H9 (cell line): Measurements from ENCODE around the gene RGS3. TPM values are rescaled to one million over a fixed set of nuclear protein-coding genes. Genes with fewer than 3 reads are reported as not detected.

Source experiments
- DNase-seq: peaks from one replicate; pipeline ENCODE4 v3.0.0-alpha.2; 2017
- H2AFZ ChIP-seq: one replicate; pipeline ENCODE4 v1.6.1; 2013; ENCODE audit warnings: mild to moderate bottlenecking, low read length, control low read depth, moderate library complexity
- H2AK5ac ChIP-seq: 2 replicates; pipeline ENCODE4 v1.6.1; 2013; ENCODE audit warnings: low read length, control low read depth, mixed read lengths; ENCODE audit not compliant: insufficient read length
- H2BK120ac ChIP-seq: one replicate; pipeline ENCODE4 v1.6.1; 2013; ENCODE audit warnings: low read depth, mild to moderate bottlenecking, low read length, control low read depth, inconsistent platforms; ENCODE audit not compliant: poor library complexity, severe bottlenecking
- H2BK12ac ChIP-seq: 2 replicates; pipeline ENCODE4 v1.6.1; 2013; ENCODE audit warnings: low read length, control low read depth, mixed read lengths, low read depth; ENCODE audit not compliant: insufficient read length
- H2BK15ac ChIP-seq: 2 replicates; pipeline ENCODE4 v1.6.1; 2013; ENCODE audit warnings: low read depth, low read length, control low read depth
- H2BK20ac ChIP-seq: one replicate; pipeline ENCODE4 v1.6.1; 2013; ENCODE audit warnings: low read depth, mild to moderate bottlenecking, low read length, control low read depth, inconsistent platforms; ENCODE audit not compliant: poor library complexity, severe bottlenecking
- H2BK5ac ChIP-seq: 2 replicates; pipeline ENCODE4 v1.6.1; 2013; ENCODE audit warnings: low read length, control low read depth, mixed read lengths; ENCODE audit not compliant: insufficient read length
- H3K14ac ChIP-seq: 2 replicates; pipeline ENCODE4 v1.6.1; 2013; ENCODE audit warnings: low read length, control low read depth; ENCODE audit not compliant: insufficient read depth
- H3K18ac ChIP-seq: 2 replicates; pipeline ENCODE4 v1.6.1; 2013; ENCODE audit warnings: low read depth, mild to moderate bottlenecking, mixed read lengths, low read length, control low read depth; ENCODE audit not compliant: insufficient read length
- H3K23ac ChIP-seq: 2 replicates; pipeline ENCODE4 v1.6.1; 2013; ENCODE audit warnings: low read length, control low read depth, mixed read lengths, low read depth; ENCODE audit not compliant: insufficient read length
- H3K23me2 ChIP-seq: 2 replicates; pipeline ENCODE4 v1.6.1; 2013; ENCODE audit warnings: low read depth, mild to moderate bottlenecking, mixed read lengths, low read length, control low read depth; ENCODE audit not compliant: insufficient read length, poor library complexity, severe bottlenecking
- H3K27ac ChIP-seq: 2 replicates; pipeline ENCODE4 v1.5.1; 2013; ENCODE audit warnings: low read length, control low read depth, mixed read lengths, low read depth; ENCODE audit not compliant: insufficient read length
- H3K27me3 ChIP-seq: 2 replicates; pipeline ENCODE4 v1.6.1; 2013; ENCODE audit warnings: low read length, control low read depth, inconsistent platforms; ENCODE audit not compliant: insufficient read depth
- H3K4ac ChIP-seq: 2 replicates; pipeline ENCODE4 v1.6.1; 2013; ENCODE audit warnings: low read depth, mild to moderate bottlenecking, control low read depth, inconsistent platforms, low read length, moderate library complexity
- H3K4me1 ChIP-seq: 2 replicates; pipeline ENCODE4 v1.6.1; 2013; ENCODE audit warnings: low read length, control low read depth, inconsistent platforms; ENCODE audit not compliant: insufficient read depth
- H3K4me2 ChIP-seq: 2 replicates; pipeline ENCODE4 v1.6.1; 2013; ENCODE audit warnings: low read length, control low read depth, mixed read lengths; ENCODE audit not compliant: insufficient read length, insufficient read depth
- H3K56ac ChIP-seq: 2 replicates; pipeline ENCODE4 v1.6.1; 2013; ENCODE audit warnings: low read depth, mild to moderate bottlenecking, mixed read lengths, low read length, control low read depth; ENCODE audit not compliant: insufficient read length
- H3K79me1 ChIP-seq: 2 replicates; pipeline ENCODE4 v1.6.1; 2013; ENCODE audit warnings: low read depth, mild to moderate bottlenecking, moderate library complexity, low read length, control low read depth, inconsistent platforms; ENCODE audit not compliant: insufficient read depth, poor library complexity, severe bottlenecking
- H3K79me2 ChIP-seq: 2 replicates; pipeline ENCODE4 v1.6.1; 2013; ENCODE audit warnings: low read length, control low read depth, inconsistent platforms; ENCODE audit not compliant: insufficient read depth
- H3K9ac ChIP-seq: 2 replicates; pipeline ENCODE4 v1.6.1; 2013; ENCODE audit warnings: low read length, control low read depth, mixed read lengths; ENCODE audit not compliant: insufficient read length; ENCODE audit errors: extremely low read depth
- H3K9me3 ChIP-seq: one replicate; pipeline ENCODE4 v1.6.1; 2013; ENCODE audit warnings: low read depth, low read length, inconsistent platforms; ENCODE audit not compliant: control insufficient read depth
- H3T11ph ChIP-seq: one replicate; pipeline ENCODE4 v1.6.1; 2013; ENCODE audit warnings: mild to moderate bottlenecking, low read length, control low read depth, inconsistent platforms
- H4K20me1 ChIP-seq: one replicate; pipeline ENCODE4 v1.6.1; 2013; ENCODE audit not compliant: control insufficient read depth, insufficient read length, insufficient read depth
- H4K5ac ChIP-seq: 2 replicates; pipeline ENCODE4 v1.6.1; 2013; ENCODE audit warnings: low read depth, mild to moderate bottlenecking, mixed read lengths, low read length, control low read depth; ENCODE audit not compliant: insufficient read length
- H4K8ac ChIP-seq: replicated peaks from 2 replicates; pipeline ENCODE4 v1.6.1; 2013; ENCODE audit warnings: low read length, control low read depth, mixed read lengths, low read depth; ENCODE audit not compliant: insufficient read length
- H4K91ac ChIP-seq: 2 replicates; pipeline ENCODE4 v1.6.1; 2013; ENCODE audit warnings: low read depth, mild to moderate bottlenecking, moderate library complexity, mixed read lengths, low read length, control low read depth; ENCODE audit not compliant: insufficient read length
- H3K27ac Mint-ChIP-seq, 3 experiments: 2 replicates in 2 of 3; 3 replicates in 1 of 3; pipeline ENCODE4 v1.8.0; 2020 to 2021; ENCODE audit warnings: mixed read lengths in 3 of 3, mild to moderate bottlenecking in 1 of 3, moderate library complexity in 1 of 3
- H3K27me3 Mint-ChIP-seq: 2 replicates; pipeline ENCODE4 v1.8.0; 2021; ENCODE audit warnings: low read depth, mild to moderate bottlenecking, moderate library complexity, mixed read lengths
- H3K36me3 Mint-ChIP-seq, 3 experiments: 2 replicates in 2 of 3; 3 replicates in 1 of 3; pipeline ENCODE4 v1.8.0; 2020 to 2021; ENCODE audit warnings: low read depth in 3 of 3, mixed read lengths in 3 of 3; ENCODE audit not compliant: insufficient read depth in 1 of 3
- H3K4me1 Mint-ChIP-seq, 2 experiments: 2 replicates each; pipeline ENCODE4 v1.8.0; 2020; ENCODE audit warnings: mixed read lengths in 2 of 2
- H3K4me3 Mint-ChIP-seq, 2 experiments: 2 replicates in 1 of 2; 3 replicates in 1 of 2; pipeline ENCODE4 v1.8.0; 2020 to 2021; ENCODE audit warnings: mild to moderate bottlenecking in 2 of 2, mixed read lengths in 2 of 2, moderate library complexity in 1 of 2
- H3K9me3 Mint-ChIP-seq, 2 experiments: 2 replicates in 1 of 2; 3 replicates in 1 of 2; pipeline ENCODE4 v1.8.0; 2020; ENCODE audit warnings: mild to moderate bottlenecking in 2 of 2, mixed read lengths in 2 of 2, moderate library complexity in 1 of 2
- CTCF ChIP-seq: fragments of 200-600 bp; sonication (generic); conservative IDR thresholded peaks from 3 replicates; pipeline ENCODE4 v1.8.0; 2021; ENCODE audit warnings: antibody characterized with exemption, mild to moderate bottlenecking
- WGBS: extraction: QIAGEN DNeasy Blood & Tissue Kit; methylation state at CpG from one replicate; pipeline ENCODE4 v1.1.7; 2013; ENCODE audit warnings: missing lambda C conversion rate, low lambda C conversion rate, mixed read lengths; ENCODE audit not compliant: insufficient read length; ENCODE audit errors: extremely low coverage; 5-methylcytosine and 5-hydroxymethylcytosine counted together
- total RNA-seq: library from RNA; stranded (reverse); gene quantifications from 2 replicates; pipeline ENCODE4 v1.2.1, GENCODE V29; 2021

RGS3 gene
- total RNA-seq, 1 experiment from 2014 or later: 13.9 TPM

GRCh38 chr9:113603048-113603375, 139.5 kb downstream of the RGS3 start:
- no peak overlapping the region for H3K27ac Mint-ChIP-seq
- Histone ChIP-seq H3K9ac (no peak overlapping the region), H3K23me2 (no peaks in the 10 kb centered on the region), H2BK15ac (no peak overlapping the region), H4K8ac (no peak overlapping the region), H2AFZ (no peak overlapping the region), H2BK120ac (no peak overlapping the region), H2BK12ac (no peak overlapping the region), H3K23ac (no peak overlapping the region), H3K56ac (no peak overlapping the region), H2BK20ac (no peak overlapping the region), H3K4ac (no peak overlapping the region), H4K5ac (no peak overlapping the region), H2BK5ac (no peak overlapping the region), H3K9me3 (no peaks in the 10 kb centered on the region), H4K91ac (no peak overlapping the region), H3K79me1 (no peaks in the 10 kb centered on the region), H3K79me2 (no peaks in the 10 kb centered on the region), H2AK5ac (no peak overlapping the region), H4K20me1 (no peaks in the 10 kb centered on the region), H3K4me2 (no peak overlapping the region), H3K14ac (no peak overlapping the region), H3K4me1 (peaks cover 10% of the 10 kb centered on the region; the same call in 1 of the 2 replicates), H3K18ac (no peak overlapping the region), H3K27ac (no peak overlapping the region), H3T11ph (no peak overlapping the region), H3K27me3 (no peaks in the 10 kb centered on the region)
- no peak for TF ChIP-seq CTCF
- DNase-seq: no peak
- peaks cover 1% of the 10 kb centered on the region; the same call in 1 of the 2 replicates for H3K27me3 Mint-ChIP-seq
- no peaks in the 10 kb centered on the region for H3K9me3 Mint-ChIP-seq
- peaks cover 34 to 48% of the 10 kb centered on the region in 2 experiments for H3K4me1 Mint-ChIP-seq
- H3K4me3 Mint-ChIP-seq: no peak overlapping the region
- H3K36me3 Mint-ChIP-seq: no peaks in the 10 kb centered on the region; a peak in 1 of 7 replicates
- no CpG with 5 or more reads among the region's 8 CpGs for WGBS
